SU-DHL-6 (cell line): ENCODE measurements around the gene RPP14.

Source experiments
- H2AFZ ChIP-seq: fragments of 200-600 bp; sonication (generic); 2 replicates; pipeline ENCODE4 v1.6.1; 2014; ENCODE audit warnings: low read depth, mild to moderate bottlenecking, moderate library complexity, mixed read lengths, antibody characterized with exemption, low read length; ENCODE audit not compliant: severe bottlenecking
- H3F3A ChIP-seq: fragments of 200-600 bp; shearing (Covaris generic); 2 replicates; pipeline ENCODE4 v1.6.0; 2016; ENCODE audit warnings: antibody characterized with exemption, mild to moderate bottlenecking; ENCODE audit not compliant: insufficient read depth
- H3K27ac ChIP-seq: fragments of 200-600 bp; sonication (generic); 2 replicates; pipeline ENCODE4 v1.5.1; 2016; ENCODE audit warnings: low read depth, mild to moderate bottlenecking, low read length, moderate library complexity, mixed read lengths
- H3K27me3 ChIP-seq: fragments of 200-600 bp; sonication (generic), shearing (Covaris generic); 2 replicates; pipeline ENCODE4 v1.6.0; 2014; ENCODE audit warnings: mild to moderate bottlenecking, low read length
- H3K36me3 ChIP-seq: fragments of 200-600 bp; sonication (generic); 2 replicates; pipeline ENCODE4 v1.6.1; 2014; ENCODE audit warnings: mild to moderate bottlenecking, low read length, mixed read lengths
- H3K4me2 ChIP-seq: fragments of 300-600, 200-600 bp; shearing (Covaris generic), sonication (generic); 2 replicates; pipeline ENCODE4 v1.6.0; 2014; ENCODE audit warnings: low read length, low read depth, mild to moderate bottlenecking; ENCODE audit not compliant: poor library complexity, severe bottlenecking
- H3K4me3 ChIP-seq: fragments of 200-600 bp; sonication (generic); 2 replicates; pipeline ENCODE4 v1.5.1; 2014; ENCODE audit warnings: antibody characterized with exemption, low read length, mild to moderate bottlenecking, mixed read lengths; ENCODE audit not compliant: insufficient read depth, poor library complexity, severe bottlenecking
- H3K79me2 ChIP-seq: fragments of 200-600 bp; sonication (generic); 2 replicates; pipeline ENCODE4 v1.6.1; 2014; ENCODE audit warnings: mild to moderate bottlenecking, low read length, moderate library complexity; ENCODE audit not compliant: insufficient read depth
- H3K9ac ChIP-seq: fragments of 200-600 bp; sonication (generic); 2 replicates; pipeline ENCODE4 v1.7.0; 2014; ENCODE audit warnings: mild to moderate bottlenecking, low read length
- H3K9me2 ChIP-seq: fragments of 200-600 bp; sonication (generic); replicated peaks from 2 replicates; pipeline ENCODE4 v1.6.1; 2014; ENCODE audit warnings: low read length; ENCODE audit not compliant: insufficient read depth
- H3K9me3 ChIP-seq: fragments of 200-600 bp; sonication (generic); 2 replicates; pipeline ENCODE4 v1.6.1; 2014; ENCODE audit warnings: low read length, mixed read lengths; ENCODE audit not compliant: insufficient read depth
- H4K20me1 ChIP-seq: fragments of 200-600 bp; sonication (generic); 2 replicates; pipeline ENCODE4 v1.6.1; 2014; ENCODE audit warnings: low read depth, mild to moderate bottlenecking, antibody characterized with exemption, low read length, moderate library complexity, mixed read lengths
- CTCF ChIP-seq: fragments of 200-600 bp; sonication (generic); IDR thresholded peaks from one replicate; pipeline ENCODE4 v1.5.1; 2017; ENCODE audit warnings: antibody characterized with exemption, mild to moderate bottlenecking, low read length, moderate library complexity; ENCODE audit not compliant: insufficient read depth, poor library complexity, severe bottlenecking
- EZH2phosphoT487 ChIP-seq: fragments of 200-600 bp; sonication (generic), shearing (Covaris generic); conservative IDR thresholded peaks from 2 replicates; pipeline ENCODE4 v1.6.1; 2018; ENCODE audit warnings: mild to moderate bottlenecking, antibody characterized with exemption, low read length, moderate library complexity, mixed read lengths

The RPP14 gene

DNA sequence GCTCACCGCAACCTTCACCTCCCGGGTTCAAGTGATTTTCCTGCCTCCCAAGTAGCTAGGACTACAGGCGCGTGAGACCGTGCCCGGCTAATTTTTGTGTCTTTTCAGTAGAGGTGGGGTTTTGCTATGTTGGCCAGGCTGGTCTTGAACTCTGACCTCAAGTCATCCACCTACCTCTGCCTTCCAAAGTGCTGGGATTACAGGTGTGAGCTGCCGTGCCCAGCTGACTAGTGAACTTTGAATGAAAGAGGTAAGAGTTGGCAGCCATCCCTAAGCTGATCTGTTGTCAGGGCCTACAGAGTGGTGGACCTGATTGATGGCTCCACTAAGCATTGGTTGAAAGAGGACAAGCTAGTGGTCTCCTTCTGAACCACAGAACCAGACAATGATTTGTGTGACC is 41.9 kb downstream of the RPP14 start:
- H3K79me2 ChIP-seq: peaks cover 78% of the 10 kb centered on the region

GRCh38 chr3:58349792-58350626 is 44.0 kb downstream of the RPP14 start:
- H3F3A ChIP-seq: peaks cover 93% of the 10 kb centered on the region
- H3K79me2 ChIP-seq: peaks cover 77% of the 10 kb centered on the region
- TF ChIP-seq EZH2phosphoT487 (no peak), CTCF (no peak)
- no peaks in the 10 kb centered on the region for H3K9me2 ChIP-seq
- peak overlapping the region; percentile 31 for H3K4me3 ChIP-seq
- peak overlapping the region; percentile 81 for H3K4me2 ChIP-seq
- H2AFZ ChIP-seq: no peak overlapping the region
- H3K27ac ChIP-seq: peak overlapping the region; percentile 98
- peak overlapping the region; percentile 64 for H3K9ac ChIP-seq
- no peaks in the 10 kb centered on the region for H3K36me3 ChIP-seq
- no peaks in the 10 kb centered on the region for H4K20me1 ChIP-seq
- H3K27me3 ChIP-seq: no peaks in the 10 kb centered on the region
- no peaks in the 10 kb centered on the region for H3K9me3 ChIP-seq

More for the DNA sequence above, 41.9 kb downstream of the RPP14 start:
- H3K27me3 ChIP-seq: no peaks in the 10 kb centered on the region
- H3K4me2 ChIP-seq: peak overlapping the region; percentile 81
- H3K9me3 ChIP-seq: no peaks in the 10 kb centered on the region
- no peak overlapping the region for H2AFZ ChIP-seq
- no peaks in the 10 kb centered on the region for H4K20me1 ChIP-seq
- H3K4me3 ChIP-seq: no peak overlapping the region
- peak overlapping the region; percentile 31 for H3K9ac ChIP-seq
- TF ChIP-seq CTCF: no peak
- no peak for TF ChIP-seq EZH2phosphoT487
- peak overlapping the region; percentile 98 for H3K27ac ChIP-seq
- H3K36me3 ChIP-seq: no peaks in the 10 kb centered on the region
- H3F3A ChIP-seq: peaks cover 86% of the 10 kb centered on the region
- no peaks in the 10 kb centered on the region for H3K9me2 ChIP-seq

DNA sequence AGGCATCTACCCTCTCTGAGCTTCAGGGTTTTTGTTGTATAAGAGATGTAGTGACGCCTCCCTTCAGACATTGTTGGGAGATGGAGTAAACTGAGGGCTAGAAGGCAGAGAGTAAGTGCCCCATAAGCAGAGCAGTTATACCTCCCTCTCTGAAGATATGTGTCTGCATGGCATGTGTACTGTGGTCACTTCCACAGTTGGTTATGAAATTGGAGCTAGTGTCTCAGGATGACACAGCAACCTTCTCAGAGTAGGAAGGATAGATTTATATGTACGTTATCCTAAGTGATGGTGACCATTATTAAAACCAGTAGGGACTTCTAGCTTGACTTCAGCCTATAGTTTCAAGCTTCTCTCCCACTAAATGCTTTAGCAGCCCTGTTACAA is 44.6 kb downstream of the RPP14 start:
- no peaks in the 10 kb centered on the region for H4K20me1 ChIP-seq
- H3K9ac ChIP-seq: peak overlapping the region; percentile 64
- TF ChIP-seq CTCF (no peak), EZH2phosphoT487 (no peak)
- H3K79me2 ChIP-seq: peaks cover 74% of the 10 kb centered on the region
- H3K4me2 ChIP-seq: peak overlapping the region; percentile 81
- H3K36me3 ChIP-seq: no peaks in the 10 kb centered on the region
- H3K4me3 ChIP-seq: peak overlapping the region; percentile 31
- H3K9me3 ChIP-seq: no peaks in the 10 kb centered on the region
- H3K27ac ChIP-seq: peak overlapping the region; percentile 98
- H3K27me3 ChIP-seq: no peaks in the 10 kb centered on the region
- no peaks in the 10 kb centered on the region for H3K9me2 ChIP-seq
- no peak overlapping the region for H2AFZ ChIP-seq
- peaks cover 93% of the 10 kb centered on the region for H3F3A ChIP-seq
